Fibroblast of lung (primary cell): ENCODE measurements around the gene ATP8A2. TPM values are rescaled to one million over a fixed set of nuclear protein-coding genes. Genes with fewer than 3 reads are reported as not detected.
"Not testable (repeated sequence)": the region's sequence is repeated elsewhere in the genome, so short reads cannot be mapped to it uniquely, and the experiment has no call there.

Experiments
- DNase-seq, 2 donors: peaks; one replicate each; pipeline versions ENCODE4 v3.0.0 to v3.0.0-alpha.2; 2010; ENCODE audit warnings: low read depth in 2 of 2
- H2AFZ ChIP-seq: 2 replicates; pipeline ENCODE4 v1.5.1; 2012; ENCODE audit warnings: low read length, control low read depth, inconsistent platforms
- H3K27ac ChIP-seq: 2 replicates; pipeline ENCODE4 v1.5.1; 2011; ENCODE audit warnings: low read length, control low read depth; ENCODE audit not compliant: insufficient read depth
- H3K27me3 ChIP-seq: 2 replicates; pipeline ENCODE4 v1.5.1; 2011; ENCODE audit warnings: mild to moderate bottlenecking, low read length; ENCODE audit not compliant: control insufficient read depth, insufficient read depth
- H3K36me3 ChIP-seq: 2 replicates; pipeline ENCODE4 v1.5.1; 2011; ENCODE audit warnings: low read length; ENCODE audit not compliant: control insufficient read depth, insufficient read depth
- H3K4me1 ChIP-seq: 2 replicates; pipeline ENCODE4 v1.5.1; 2011; ENCODE audit warnings: low read length; ENCODE audit not compliant: control insufficient read depth, insufficient read depth; ENCODE audit errors: extremely low read depth
- H3K4me2 ChIP-seq: 2 replicates; pipeline ENCODE4 v1.5.1; 2011; ENCODE audit warnings: low read length, control low read depth; ENCODE audit not compliant: insufficient read depth; ENCODE audit errors: extremely low read depth
- H3K4me3 ChIP-seq, 4 experiments: fragments of 200-600 bp in 1 of 4; sonication (generic) in 1 of 4; replicated peaks in 1 of 4; 2 replicates each; pipeline ENCODE4 v1.5.1; 2011 to 2016; ENCODE audit warnings: low read length in 4 of 4, low read depth in 3 of 4, mild to moderate bottlenecking in 3 of 4, control low read depth in 2 of 4, inconsistent platforms in 1 of 4, mixed read lengths in 1 of 4; ENCODE audit not compliant: insufficient read depth in 1 of 4; ENCODE audit errors: control extremely low read depth in 1 of 4
- H3K79me2 ChIP-seq: 2 replicates; pipeline ENCODE4 v1.5.1; 2012; ENCODE audit warnings: mild to moderate bottlenecking, low read length, inconsistent platforms; ENCODE audit not compliant: control insufficient read depth, insufficient read depth
- H3K9ac ChIP-seq: 2 replicates; pipeline ENCODE4 v1.5.1; 2011; ENCODE audit warnings: mild to moderate bottlenecking, low read length, control low read depth; ENCODE audit not compliant: insufficient read depth
- H3K9me3 ChIP-seq: 2 replicates; pipeline ENCODE4 v1.5.1; 2012; ENCODE audit warnings: low read depth, low read length; ENCODE audit not compliant: control insufficient read depth, insufficient read depth
- H4K20me1 ChIP-seq: 2 replicates; pipeline ENCODE4 v1.5.1; 2011; ENCODE audit warnings: low read length; ENCODE audit not compliant: control insufficient read depth, insufficient read depth; ENCODE audit errors: extremely low read depth
- CTCF ChIP-seq, 2 donors: IDR thresholded peaks in 1 of 2; conservative IDR thresholded peaks in 1 of 2; 1 replicate in 1 of 2; 2 replicates in 1 of 2; pipeline ENCODE4 v1.5.1; 2011 to 2012; ENCODE audit warnings: low read length in 2 of 2, control low read depth in 1 of 2, inconsistent platforms in 1 of 2, low read depth in 1 of 2, mild to moderate bottlenecking in 1 of 2
- EZH2 ChIP-seq: IDR thresholded peaks from 2 replicates; pipeline ENCODE4 v1.5.1; 2012; ENCODE audit warnings: low read length, control low read depth, mild to moderate bottlenecking; ENCODE audit errors: missing control alignments
- polyA plus RNA-seq, 2 donors: library from polyadenylated mRNA; depleted of rRNA in 1 of 2; stranded (reverse) in 1 of 2; unstranded in 1 of 2; fragments of >200 nt; gene quantifications; 2 replicates each; pipeline ENCODE4 v1.2.1, GENCODE V29; 2011 to 2012; ENCODE audit warnings: missing spikeins in 1 of 2
- total RNA-seq: library from RNA; depleted of rRNA; stranded (reverse); fragments of >200 nt; gene quantifications from 2 replicates; pipeline ENCODE4 v1.2.1, GENCODE V29; 2014

ATP8A2 gene
- total and polyA plus RNA-seq, 2 donors (not counting 1 experiment from before 2014, with no cell fraction given), result under 0.01 to 0.01 TPM

GRCh38 chr13:25816239-25816638 is 444.5 kb downstream of the ATP8A2 start:
- Histone ChIP-seq H3K9ac (no peak overlapping the region), H3K36me3 (no peaks in the 10 kb centered on the region), H3K4me2 (no peak overlapping the region), H4K20me1 (no peaks in the 10 kb centered on the region), H3K9me3 (no peaks in the 10 kb centered on the region), H3K4me1 (no peaks in the 10 kb centered on the region), H2AFZ (no peak overlapping the region), H3K27ac (no peak overlapping the region), H3K4me3 (no peak overlapping the region), H3K79me2 (no peaks in the 10 kb centered on the region), H3K27me3 (no peaks in the 10 kb centered on the region)
- DNase-seq, result no peak
- TF ChIP-seq CTCF (conservative IDR thresholded peaks at IDR 0.05 in 1 of 2, IDR thresholded peaks at IDR 0.05 in 1 of 2; ENCODE audit: low read depth in 1 of 2, low read length in 2 of 2), result no peak
- no peak for TF ChIP-seq EZH2

GRCh38 chr13:25819856-25820530 is 448.2 kb downstream of the ATP8A2 start:
- H3K4me2 ChIP-seq, result no peak overlapping the region

GRCh38 chr13:25821776-25822175 is 450.0 kb downstream of the ATP8A2 start:
- no peaks in the 10 kb centered on the region for H3K36me3 ChIP-seq
- no peaks in the 10 kb centered on the region for H3K79me2 ChIP-seq
- no peaks in the 10 kb centered on the region for H3K27me3 ChIP-seq
- no peak for TF ChIP-seq CTCF (conservative IDR thresholded peaks at IDR 0.05 in 1 of 2, IDR thresholded peaks at IDR 0.05 in 1 of 2; ENCODE audit: low read depth in 1 of 2, low read length in 2 of 2)
- no peak for TF ChIP-seq EZH2
- no peaks in the 10 kb centered on the region for H3K4me1 ChIP-seq
- no peaks in the 10 kb centered on the region for H4K20me1 ChIP-seq
- no peak overlapping the region for H3K9ac ChIP-seq
- no peaks in the 10 kb centered on the region for H3K9me3 ChIP-seq
- H2AFZ ChIP-seq, result no peak overlapping the region
- no peak overlapping the region for H3K4me2 ChIP-seq
- H3K27ac ChIP-seq, result no peak overlapping the region
- DNase-seq, result no peak
- H3K4me3 ChIP-seq, result no peak overlapping the region

More at GRCh38 chr13:25819856-25820530, 448.2 kb downstream of the ATP8A2 start:
- H3K36me3 ChIP-seq, result no peaks in the 10 kb centered on the region
- H3K79me2 ChIP-seq, result no peaks in the 10 kb centered on the region
- DNase-seq, result peak in 1 of 2 donors; percentile 40
- H3K9ac ChIP-seq, result no peak overlapping the region
- H3K27ac ChIP-seq, result no peak overlapping the region
- TF ChIP-seq CTCF (conservative IDR thresholded peaks at IDR 0.05 in 1 of 2, IDR thresholded peaks at IDR 0.05 in 1 of 2; ENCODE audit: low read depth in 1 of 2, low read length in 2 of 2), result no peak
- no peak for TF ChIP-seq EZH2
- H3K4me3 ChIP-seq, result no peak overlapping the region
- H4K20me1 ChIP-seq, result no peaks in the 10 kb centered on the region
- no peak overlapping the region for H2AFZ ChIP-seq
- H3K27me3 ChIP-seq, result no peaks in the 10 kb centered on the region
- no peaks in the 10 kb centered on the region for H3K9me3 ChIP-seq
- no peaks in the 10 kb centered on the region for H3K4me1 ChIP-seq

GRCh38 chr13:25827221-25827620 is 455.4 kb downstream of the ATP8A2 start:
- not testable (repeated sequence) for H3K27me3 ChIP-seq, H3K9ac ChIP-seq

More at GRCh38 chr13:25827221-25827620, 455.4 kb downstream of the ATP8A2 start:
- H3K4me2 ChIP-seq, H3K36me3 ChIP-seq, H4K20me1 ChIP-seq, H2AFZ ChIP-seq, H3K4me1 ChIP-seq, H3K9me3 ChIP-seq, H3K27ac ChIP-seq, H3K79me2 ChIP-seq, DNase-seq, H3K4me3 ChIP-seq: not testable (repeated sequence)
